K562 (cell line): Measurements from ENCODE around the gene MEF2B. TPM values are rescaled to one million over a fixed set of nuclear protein-coding genes. Genes with fewer than 3 reads are reported as not detected.

ENCODE experiments used
- BRD9 ChIP-seq: fragments of 450-650 bp; IDR thresholded peaks from 2 replicates; pipeline ENCODE4 v1.6.1; 2018; ENCODE audit warnings: low read depth; ENCODE audit not compliant: partially characterized antibody
- CEBPG ChIP-seq, 3 experiments: fragments of 200-800 bp in 1 of 3; sonication (Bioruptor generic) in 1 of 3; sonication (generic) in 1 of 3; formaldehyde crosslinking in 1 of 3; IDR thresholded peaks in 2 of 3; conservative IDR thresholded peaks in 1 of 3; 2 replicates each; pipeline versions ENCODE4 v1.6.1 to v1.8.0; 2016 to 2022; ENCODE audit warnings: missing compliant biosample characterization in 2 of 3, missing genetic modification characterization in 2 of 3, mild to moderate bottlenecking in 1 of 3, missing genetic modification reagents in 1 of 3
- ETV1 ChIP-seq: fragments of 450-650 bp; conservative IDR thresholded peaks from 2 replicates; pipeline ENCODE4 v1.6.1; 2016; ENCODE audit warnings: missing genetic modification characterization, control low read depth, low read depth, missing compliant biosample characterization
- IRF1 ChIP-seq: sonication (generic); formaldehyde crosslinking; IDR thresholded peaks from 2 replicates; pipeline ENCODE4 v1.8.0; 2022; ENCODE audit warnings: missing genetic modification reagents, mild to moderate bottlenecking, borderline replicate concordance
- LARP7 ChIP-seq: fragments of 450-650 bp; IDR thresholded peaks from 2 replicates; pipeline ENCODE4 v1.6.1; 2016
- NONO ChIP-seq, 2 experiments: fragments of 200-400 bp in 1 of 2; fragments of 450-650 bp in 1 of 2; formaldehyde crosslinking in 1 of 2; IDR thresholded peaks; 2 replicates each; pipeline ENCODE4 v1.6.1; 2017; ENCODE audit warnings: low read depth in 2 of 2, mild to moderate bottlenecking in 2 of 2, moderate library complexity in 2 of 2, low read length in 1 of 2
- PHB2 ChIP-seq: fragments of 450-650 bp; IDR thresholded peaks from 2 replicates; pipeline ENCODE4 v1.6.1; 2017; ENCODE audit warnings: low read depth
- PTBP1 ChIP-seq: fragments of 200-400 bp; formaldehyde crosslinking; IDR thresholded peaks from 2 replicates; pipeline ENCODE4 v1.6.1; 2017; ENCODE audit warnings: low read depth, low read length
- RBBP5 ChIP-seq: fragments of 200-600 bp; sonication (generic); IDR thresholded peaks from 2 replicates; pipeline ENCODE4 v1.6.1; 2012; ENCODE audit warnings: borderline replicate concordance, mild to moderate bottlenecking, low read length, control low read depth, inconsistent platforms; ENCODE audit not compliant: insufficient read depth, poor library complexity, severe bottlenecking
- RHOXF2B ChIP-seq: fragments of 250-450 bp; sonication (Bioruptor Pico); conservative IDR thresholded peaks from 2 replicates; pipeline ENCODE4 v1.5.1; 2021
- RNF2 ChIP-seq: sonication (generic); IDR thresholded peaks from 2 replicates; pipeline ENCODE4 v1.6.1; 2016
- SP1 ChIP-seq: sonication (generic); formaldehyde crosslinking; IDR thresholded peaks from 2 replicates; pipeline ENCODE4 v1.8.1; 2022; ENCODE audit warnings: mild to moderate bottlenecking, missing genetic modification reagents
- ZBTB7A ChIP-seq: IDR thresholded peaks from 2 replicates; pipeline ENCODE4 v1.6.1; 2011; ENCODE audit warnings: low read depth, mild to moderate bottlenecking, low read length, moderate library complexity, borderline replicate concordance; ENCODE audit not compliant: control insufficient read depth
- ZFP1 ChIP-seq: fragments of 450-650 bp; formaldehyde crosslinking; IDR thresholded peaks from 2 replicates; pipeline ENCODE4 v1.4.0; 2020; ENCODE audit warnings: mild to moderate bottlenecking, mixed read lengths
- ZNF12 ChIP-seq: sonication (generic); formaldehyde crosslinking; IDR thresholded peaks from 2 replicates; pipeline ENCODE4 v1.4.0; 2020; ENCODE audit warnings: mild to moderate bottlenecking, missing genetic modification reagents
- ZNF57 ChIP-seq: fragments of 450-650 bp; formaldehyde crosslinking; IDR thresholded peaks from 2 replicates; pipeline ENCODE4 v1.4.0; 2020; ENCODE audit warnings: mild to moderate bottlenecking, moderate library complexity
- polyA plus RNA-seq, 8 experiments: library from polyadenylated mRNA; depleted of rRNA in 4 of 8; stranded (reverse) in 5 of 8; unstranded in 3 of 8; fragments of >200 nt; fragmentation: Nextera tagmentation in 2 of 8; fragmentation: Illumina TruSeq in 1 of 8; extraction: Ambion mirVana in 2 of 8; extraction: Trizol in 1 of 8; gene quantifications; 2 replicates each; pipeline versions ENCODE4 v1.2.1 to v1.2.3, GENCODE V29; 2011 to 2014; ENCODE audit warnings: inconsistent platforms in 1 of 8, missing spikeins in 1 of 8
- total RNA-seq, 7 experiments: library from RNA; depleted of rRNA in 6 of 7; stranded (reverse); fragments of >200 nt in 6 of 7; fragmentation: Illumina TruSeq in 2 of 7; extraction: Trizol in 2 of 7; gene quantifications; 2 replicates each; pipeline versions ENCODE4 v1.2.1 to v1.2.3, GENCODE V29; 2011 to 2021; ENCODE audit warnings: low replicate concordance in 1 of 7
- TF ChIP-seq, protein P1 (sequence below), 2 experiments: fragments of 450-650 bp; IDR thresholded peaks; 2 replicates each; pipeline ENCODE4 v1.6.1; 2018; ENCODE audit warnings: mild to moderate bottlenecking in 2 of 2, low read depth in 1 of 2; ENCODE audit not compliant: partially characterized antibody in 2 of 2
- TF ChIP-seq, protein P2 (sequence below): sonication (generic); formaldehyde crosslinking; IDR thresholded peaks from 2 replicates; pipeline ENCODE4 v1.8.1; 2023; ENCODE audit warnings: mild to moderate bottlenecking, missing genetic modification reagents

Gene MEF2B
- total and polyA plus RNA-seq, 9 of the 15 experiments (the other 6 are each of a cell fraction or from before 2014, with no cell fraction given), result 0.14 to 1.9 (median 0.71) TPM; not detected in 3

DNA sequence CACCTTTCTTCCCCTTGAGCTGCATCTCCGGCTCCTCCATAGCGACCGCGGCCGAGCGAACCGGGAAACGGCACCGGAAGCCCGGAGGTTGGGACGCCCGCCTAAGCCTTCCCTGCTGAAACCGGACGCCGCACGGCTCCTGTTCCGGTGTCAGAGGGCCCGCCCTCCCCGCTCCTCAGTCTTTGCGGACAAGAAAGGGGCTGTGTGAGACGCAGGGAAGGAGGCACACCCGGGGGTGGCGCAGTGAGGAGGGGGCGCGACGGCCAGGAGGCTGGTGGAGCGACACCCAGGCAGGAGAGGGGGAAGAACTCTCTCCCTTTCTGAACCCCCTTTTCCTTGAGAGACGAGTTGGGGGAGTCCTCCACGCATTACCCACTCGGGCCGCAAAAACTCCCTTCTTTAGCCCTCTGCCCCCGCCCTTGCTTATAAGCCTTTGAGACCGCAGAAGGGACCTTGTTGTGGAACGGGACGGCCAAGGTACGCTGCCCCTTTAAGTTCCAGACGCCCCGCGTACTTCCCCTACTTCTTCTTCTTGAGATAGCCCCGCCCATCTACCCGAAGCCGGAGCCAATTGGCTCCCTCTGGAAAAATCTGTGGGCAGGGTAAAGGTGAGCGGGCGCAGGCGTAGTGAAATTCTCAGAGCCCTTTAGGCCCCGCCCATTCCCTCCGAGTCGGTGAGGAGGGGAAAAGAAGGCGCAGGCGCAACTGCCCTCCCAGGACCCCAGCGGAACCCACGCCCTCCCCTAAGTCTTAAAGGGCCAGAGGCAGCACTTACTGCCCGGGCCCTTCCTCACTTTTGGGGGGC, 22.2 kb upstream of the MEF2B start, which contains the start of the genes BORCS8 and RFXANK (continued):
- TF ChIP-seq, protein P1, sequence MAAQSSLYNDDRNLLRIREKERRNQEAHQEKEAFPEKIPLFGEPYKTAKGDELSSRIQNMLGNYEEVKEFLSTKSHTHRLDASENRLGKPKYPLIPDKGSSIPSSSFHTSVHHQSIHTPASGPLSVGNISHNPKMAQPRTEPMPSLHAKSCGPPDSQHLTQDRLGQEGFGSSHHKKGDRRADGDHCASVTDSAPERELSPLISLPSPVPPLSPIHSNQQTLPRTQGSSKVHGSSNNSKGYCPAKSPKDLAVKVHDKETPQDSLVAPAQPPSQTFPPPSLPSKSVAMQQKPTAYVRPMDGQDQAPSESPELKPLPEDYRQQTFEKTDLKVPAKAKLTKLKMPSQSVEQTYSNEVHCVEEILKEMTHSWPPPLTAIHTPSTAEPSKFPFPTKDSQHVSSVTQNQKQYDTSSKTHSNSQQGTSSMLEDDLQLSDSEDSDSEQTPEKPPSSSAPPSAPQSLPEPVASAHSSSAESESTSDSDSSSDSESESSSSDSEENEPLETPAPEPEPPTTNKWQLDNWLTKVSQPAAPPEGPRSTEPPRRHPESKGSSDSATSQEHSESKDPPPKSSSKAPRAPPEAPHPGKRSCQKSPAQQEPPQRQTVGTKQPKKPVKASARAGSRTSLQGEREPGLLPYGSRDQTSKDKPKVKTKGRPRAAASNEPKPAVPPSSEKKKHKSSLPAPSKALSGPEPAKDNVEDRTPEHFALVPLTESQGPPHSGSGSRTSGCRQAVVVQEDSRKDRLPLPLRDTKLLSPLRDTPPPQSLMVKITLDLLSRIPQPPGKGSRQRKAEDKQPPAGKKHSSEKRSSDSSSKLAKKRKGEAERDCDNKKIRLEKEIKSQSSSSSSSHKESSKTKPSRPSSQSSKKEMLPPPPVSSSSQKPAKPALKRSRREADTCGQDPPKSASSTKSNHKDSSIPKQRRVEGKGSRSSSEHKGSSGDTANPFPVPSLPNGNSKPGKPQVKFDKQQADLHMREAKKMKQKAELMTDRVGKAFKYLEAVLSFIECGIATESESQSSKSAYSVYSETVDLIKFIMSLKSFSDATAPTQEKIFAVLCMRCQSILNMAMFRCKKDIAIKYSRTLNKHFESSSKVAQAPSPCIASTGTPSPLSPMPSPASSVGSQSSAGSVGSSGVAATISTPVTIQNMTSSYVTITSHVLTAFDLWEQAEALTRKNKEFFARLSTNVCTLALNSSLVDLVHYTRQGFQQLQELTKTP (IDR thresholded peaks at IDR 0.05; ENCODE audit: low read depth in 1 of 2, partially characterized antibody in 2 of 2), result peak in 1 of 2 experiments; percentile 67
- TF ChIP-seq ZBTB7A (peak; percentile 91), ETV1 (tag) (peak; percentile 74), BRD9 (peak; percentile 40), ZNF57 (CRISPR knock-in tag) (no peak), NONO (IDR thresholded peaks at IDR 0.05; ENCODE audit: low read depth in 2 of 2, low read length in 1 of 2) (peak in 1 of 2 experiments; percentile 73; a peak in 1 of 4 replicates), ZNF12 (CRISPR knock-in tag) (peak; percentile 80), RBBP5 (peak; percentile 98), ZFP1 (CRISPR knock-in tag) (0 out of 2 replicates have a peak, but pooled peaks have one; percentile 5), PHB2 (no peak), SP1 (CRISPR knock-in tag) (peak; percentile 97), RNF2 (peak; percentile 77), RHOXF2B (no peak), PTBP1 (no peak), CEBPG (CRISPR knock-in tag; IDR thresholded peaks at IDR 0.05) (peak; percentile 35; the same call in 1 of the 2 replicates), CEBPG (tag; conservative IDR thresholded peaks at IDR 0.05 in 1 of 2, IDR thresholded peaks at IDR 0.05 in 1 of 2) (no peak), IRF1 (CRISPR knock-in tag) (no peak), LARP7 (peak; percentile 74; the same call in 1 of the 2 replicates)
- TF ChIP-seq, protein P2, sequence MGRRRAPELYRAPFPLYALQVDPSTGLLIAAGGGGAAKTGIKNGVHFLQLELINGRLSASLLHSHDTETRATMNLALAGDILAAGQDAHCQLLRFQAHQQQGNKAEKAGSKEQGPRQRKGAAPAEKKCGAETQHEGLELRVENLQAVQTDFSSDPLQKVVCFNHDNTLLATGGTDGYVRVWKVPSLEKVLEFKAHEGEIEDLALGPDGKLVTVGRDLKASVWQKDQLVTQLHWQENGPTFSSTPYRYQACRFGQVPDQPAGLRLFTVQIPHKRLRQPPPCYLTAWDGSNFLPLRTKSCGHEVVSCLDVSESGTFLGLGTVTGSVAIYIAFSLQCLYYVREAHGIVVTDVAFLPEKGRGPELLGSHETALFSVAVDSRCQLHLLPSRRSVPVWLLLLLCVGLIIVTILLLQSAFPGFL (CRISPR knock-in tag), result no peak
